ENCODE data around the gene MYOZ1. TPM values are rescaled to one million over a fixed set of nuclear protein-coding genes. Genes with fewer than 3 reads are reported as not detected.
"Not testable (repeated sequence)": the region's sequence is repeated elsewhere in the genome, so short reads cannot be mapped to it uniquely, and the experiment has no call there.

MYOZ1 gene, protein sequence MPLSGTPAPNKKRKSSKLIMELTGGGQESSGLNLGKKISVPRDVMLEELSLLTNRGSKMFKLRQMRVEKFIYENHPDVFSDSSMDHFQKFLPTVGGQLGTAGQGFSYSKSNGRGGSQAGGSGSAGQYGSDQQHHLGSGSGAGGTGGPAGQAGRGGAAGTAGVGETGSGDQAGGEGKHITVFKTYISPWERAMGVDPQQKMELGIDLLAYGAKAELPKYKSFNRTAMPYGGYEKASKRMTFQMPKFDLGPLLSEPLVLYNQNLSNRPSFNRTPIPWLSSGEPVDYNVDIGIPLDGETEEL
- total RNA-seq: 1 to 10 TPM in 1 of 4 donors, under 1 TPM in 2, not detected in 1; 0.19 to 1.2 (median 0.79) TPM

DNA sequence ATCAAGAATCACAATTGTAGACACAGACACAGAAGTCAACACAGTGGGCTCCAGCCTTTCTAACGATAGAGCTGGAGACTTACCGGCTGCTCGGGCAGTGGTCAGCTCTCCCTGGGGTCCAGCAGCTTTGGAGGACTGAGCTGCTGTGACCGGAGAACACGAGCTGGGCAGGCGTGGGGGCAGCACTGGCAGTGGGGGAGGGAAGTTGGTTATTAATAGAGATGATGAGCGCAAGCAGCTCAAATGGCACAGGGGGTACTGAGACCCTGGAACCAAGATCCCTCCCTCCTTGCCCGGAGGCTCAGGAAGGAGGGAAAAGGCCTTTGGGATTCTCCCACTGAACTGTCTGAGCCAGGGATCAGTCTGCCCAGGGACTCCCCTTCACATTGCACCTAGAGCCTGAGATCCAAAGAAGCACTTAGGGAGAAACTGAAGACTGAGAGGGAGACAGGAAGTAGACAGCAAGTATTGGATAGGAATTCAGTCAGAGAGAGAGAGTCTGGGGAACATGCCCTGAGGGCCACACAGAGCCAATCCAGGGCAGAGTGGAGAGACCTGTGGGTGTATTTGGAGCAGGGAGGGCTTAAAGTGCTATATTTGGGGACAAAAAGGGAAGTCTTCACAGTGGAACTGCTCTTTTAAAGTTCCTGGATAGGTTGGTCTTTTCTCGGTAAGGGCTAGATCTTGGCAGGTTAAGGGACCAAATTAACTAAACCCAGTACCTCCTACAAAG, at the start of gene MYOZ1:
Gene MYOZ1 (minus strand): TSS at position 147 of the 733 bp plus-strand sequence. CDS start 1,457 bp downstream, outside the sequence.
- H3K4me1 ChIP-seq: no peaks in the 10 kb centered on the region
- 71% methylated on average over 4 to 7 of the region's 9 CpGs for WGBS, 2 donors
- TF ChIP-seq, protein P1, sequence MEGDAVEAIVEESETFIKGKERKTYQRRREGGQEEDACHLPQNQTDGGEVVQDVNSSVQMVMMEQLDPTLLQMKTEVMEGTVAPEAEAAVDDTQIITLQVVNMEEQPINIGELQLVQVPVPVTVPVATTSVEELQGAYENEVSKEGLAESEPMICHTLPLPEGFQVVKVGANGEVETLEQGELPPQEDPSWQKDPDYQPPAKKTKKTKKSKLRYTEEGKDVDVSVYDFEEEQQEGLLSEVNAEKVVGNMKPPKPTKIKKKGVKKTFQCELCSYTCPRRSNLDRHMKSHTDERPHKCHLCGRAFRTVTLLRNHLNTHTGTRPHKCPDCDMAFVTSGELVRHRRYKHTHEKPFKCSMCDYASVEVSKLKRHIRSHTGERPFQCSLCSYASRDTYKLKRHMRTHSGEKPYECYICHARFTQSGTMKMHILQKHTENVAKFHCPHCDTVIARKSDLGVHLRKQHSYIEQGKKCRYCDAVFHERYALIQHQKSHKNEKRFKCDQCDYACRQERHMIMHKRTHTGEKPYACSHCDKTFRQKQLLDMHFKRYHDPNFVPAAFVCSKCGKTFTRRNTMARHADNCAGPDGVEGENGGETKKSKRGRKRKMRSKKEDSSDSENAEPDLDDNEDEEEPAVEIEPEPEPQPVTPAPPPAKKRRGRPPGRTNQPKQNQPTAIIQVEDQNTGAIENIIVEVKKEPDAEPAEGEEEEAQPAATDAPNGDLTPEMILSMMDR (IDR thresholded peaks at IDR 0.05): no peak
- no peak for TF ChIP-seq POLR2A (IDR thresholded peaks at IDR 0.05)
- no peaks in the 10 kb centered on the region for H3K9me3 ChIP-seq
- H3K36me3 ChIP-seq: no peaks in the 10 kb centered on the region
- H3K27me3 ChIP-seq: no peaks in the 10 kb centered on the region
- DNase-seq: no peak
- intact Hi-C loops (cut with DNase I): loop anchor here (2.0 kb wide), 1 partner anchor 111 kb away; no protein-coding TSS in a partner anchor
- no peak within 1 kb of the TSS for H3K4me3 ChIP-seq
- no peak within 1 kb of the TSS for H3K27ac ChIP-seq

DNA sequence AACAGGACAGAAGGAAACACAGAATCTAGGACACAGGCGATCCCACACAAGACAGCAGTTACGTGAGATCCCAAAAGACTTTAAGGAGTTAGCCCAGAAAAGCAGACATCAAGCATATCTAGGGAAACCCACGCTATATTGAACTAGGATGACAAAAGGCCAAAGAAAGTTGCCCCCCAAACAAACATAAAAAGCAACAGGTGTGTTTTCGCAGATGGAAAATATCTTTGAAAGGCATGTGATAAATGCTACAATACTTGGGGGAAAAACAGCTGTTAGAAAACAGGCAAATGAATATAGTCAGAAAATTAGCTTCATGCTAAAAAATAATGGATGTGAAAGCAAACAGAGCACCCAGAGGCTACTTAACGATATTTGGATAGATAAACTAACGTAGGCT, 49.5 kb upstream of the MYOZ1 start:
- DNase-seq; H3K27ac ChIP-seq; H3K9me3 ChIP-seq; intact Hi-C loops (cut with DNase I); H3K27me3 ChIP-seq; H3K4me1 ChIP-seq; H3K4me3 ChIP-seq: not testable (repeated sequence)
- H3K36me3 ChIP-seq: peaks cover 0 to 16% (median 0%) of the 10 kb centered on the region in 3 donors
- 90 to 97% methylated on average over 6 of the region's 6 CpGs for WGBS, 2 donors

DNA sequence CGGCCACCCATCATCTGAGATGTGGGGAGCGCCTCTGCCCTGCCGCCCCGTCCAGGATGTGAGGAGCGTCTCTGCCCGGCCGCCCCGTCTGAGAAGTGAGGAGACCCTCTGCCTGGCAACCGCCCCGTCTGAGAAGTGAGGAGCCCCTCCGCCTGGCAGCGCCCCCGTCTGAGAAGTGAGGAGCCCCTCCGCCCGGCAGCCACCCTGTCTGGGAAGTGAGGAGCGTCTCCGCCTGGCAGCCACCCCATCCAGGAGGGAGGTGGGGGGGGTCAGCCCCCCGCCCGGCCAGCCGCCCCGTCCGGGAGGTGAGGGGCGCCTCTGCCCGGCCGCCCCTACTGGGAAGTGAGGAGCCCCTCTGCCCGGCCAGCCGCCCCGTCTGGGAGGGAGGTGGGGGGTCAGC, 48.3 kb upstream of the MYOZ1 start:
- intact Hi-C loops (cut with DNase I); H3K4me3 ChIP-seq; H3K27me3 ChIP-seq; H3K4me1 ChIP-seq; DNase-seq; H3K27ac ChIP-seq; H3K9me3 ChIP-seq: not testable (repeated sequence)
- no CpG with 5 or more reads among the region's 28 CpGs for WGBS, 2 donors
- H3K36me3 ChIP-seq: peaks cover 0 to 20% (median 0%) of the 10 kb centered on the region in 3 donors

DNA sequence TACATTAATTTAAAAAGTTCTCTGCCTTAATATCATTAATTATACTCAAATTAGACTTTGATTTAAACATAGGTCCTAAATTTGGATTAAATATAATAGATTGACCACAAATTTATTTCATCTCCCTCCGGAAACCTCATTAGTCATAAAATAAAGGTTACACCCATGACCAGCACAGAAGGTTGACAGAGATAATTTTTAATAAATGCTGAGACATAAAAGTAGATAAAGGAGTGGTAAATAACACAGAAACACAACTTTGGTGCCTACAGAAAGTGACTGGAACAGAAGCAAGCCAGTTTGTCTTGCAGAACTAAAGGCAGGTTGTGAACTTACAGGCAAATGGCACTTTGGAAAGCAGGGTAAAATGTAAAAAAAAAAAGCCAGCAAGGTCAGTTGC, 46.4 kb upstream of the MYOZ1 start:
- H3K4me1 ChIP-seq; DNase-seq; H3K4me3 ChIP-seq; intact Hi-C loops (cut with DNase I); H3K27ac ChIP-seq; H3K9me3 ChIP-seq; H3K27me3 ChIP-seq: not testable (repeated sequence)
- H3K36me3 ChIP-seq: peaks cover 0 to 10% (median 0%) of the 10 kb centered on the region in 3 donors
- WGBS, 2 donors: 69 to 70% methylated on average over 1 of the region's 1 CpG

DNA sequence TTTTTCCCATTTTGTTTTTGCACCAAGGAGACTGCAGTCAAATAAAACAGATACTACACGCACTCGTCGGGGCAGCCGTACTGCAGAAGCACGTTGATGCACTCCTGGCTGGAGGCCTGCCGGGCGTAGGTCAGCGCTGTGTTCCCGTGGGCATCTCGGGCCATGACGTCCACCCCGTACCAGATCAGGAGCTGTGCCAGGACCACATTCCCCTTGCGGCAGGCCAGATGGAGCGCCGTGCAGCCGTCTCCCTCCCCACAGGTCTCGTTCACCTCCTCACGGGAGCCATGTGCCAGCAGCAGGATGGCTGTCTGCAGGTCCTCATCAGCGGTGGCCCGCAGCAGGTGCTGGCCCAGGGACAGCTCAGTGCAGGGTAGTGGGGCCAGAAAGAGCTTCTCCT, 33.3 kb upstream of the MYOZ1 start:
- WGBS, 2 donors: 100% methylated on average over 2 of the region's 20 CpGs; no CpG with 5 or more reads in 1 of the 2 donors
- DNase-seq; H3K4me1 ChIP-seq; H3K36me3 ChIP-seq; H3K27me3 ChIP-seq; H3K9me3 ChIP-seq; H3K4me3 ChIP-seq; intact Hi-C loops (cut with DNase I); H3K27ac ChIP-seq: not testable (repeated sequence)

DNA sequence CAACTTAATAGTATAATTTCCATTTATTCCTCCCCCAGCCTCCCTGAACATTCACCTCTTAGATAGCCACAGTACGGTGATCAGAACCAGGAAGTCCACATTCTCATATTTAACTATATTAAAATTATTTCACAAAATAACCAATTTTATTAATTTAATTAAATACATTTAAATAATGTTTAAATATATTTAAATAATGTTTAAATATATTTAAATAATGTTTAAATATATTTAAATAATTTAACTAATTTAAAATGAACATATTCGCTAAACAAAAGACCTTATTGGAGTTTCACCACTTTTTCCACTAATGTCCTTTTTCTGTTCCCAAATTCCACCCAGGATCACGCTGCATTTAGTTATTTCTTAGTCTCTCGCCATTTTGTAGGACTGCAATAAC, 27.1 kb upstream of the MYOZ1 start:
- intact Hi-C loops (cut with DNase I); H3K9me3 ChIP-seq; H3K36me3 ChIP-seq; H3K4me3 ChIP-seq; DNase-seq; H3K27ac ChIP-seq; H3K27me3 ChIP-seq: not testable (repeated sequence)
- 89 to 95% methylated on average over 4 of the region's 4 CpGs for WGBS, 2 donors
- H3K4me1 ChIP-seq: peaks cover 0 to 16% (median 0%) of the 10 kb centered on the region in 3 donors

DNA sequence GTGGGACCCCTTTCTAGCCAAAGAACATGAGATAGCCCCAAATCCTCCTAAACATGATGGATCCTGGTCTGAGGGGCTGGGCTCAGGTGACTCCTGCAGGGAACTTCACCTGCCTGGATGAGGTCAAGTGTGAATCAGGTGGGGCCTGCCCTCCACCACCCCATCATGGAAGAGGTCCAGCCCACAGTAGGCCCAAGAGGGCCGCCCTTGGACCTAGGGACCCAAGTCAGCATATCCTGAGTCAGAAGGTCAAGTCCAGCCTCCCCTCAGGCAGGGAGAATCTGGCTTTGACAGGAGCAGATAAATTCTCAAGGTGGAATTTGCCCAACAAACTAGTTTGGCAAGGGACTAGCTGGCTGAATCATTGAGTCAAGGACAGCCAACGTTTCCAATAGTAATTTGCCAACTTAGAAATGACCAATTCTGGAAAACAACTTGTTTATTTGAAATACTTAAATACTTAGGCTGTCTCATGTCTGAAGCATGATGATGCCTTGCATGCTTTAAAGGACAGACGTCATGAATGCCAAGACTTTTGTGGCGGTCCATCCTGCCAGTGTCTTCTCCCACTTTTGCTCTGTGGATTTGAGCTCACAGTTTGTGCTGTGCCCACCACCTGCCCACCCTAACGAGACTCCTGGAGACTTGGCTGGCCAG, 25.0 kb upstream of the MYOZ1 start:
- H3K9me3 ChIP-seq; H3K27ac ChIP-seq; H3K36me3 ChIP-seq; intact Hi-C loops (cut with DNase I); H3K4me3 ChIP-seq; H3K27me3 ChIP-seq; DNase-seq: not testable (repeated sequence)
- WGBS, 2 donors: 46 to 49% methylated on average over 3 to 4 of the region's 5 CpGs
- peaks cover 0 to 26% (median 0%) of the 10 kb centered on the region in 3 donors for H3K4me1 ChIP-seq

DNA sequence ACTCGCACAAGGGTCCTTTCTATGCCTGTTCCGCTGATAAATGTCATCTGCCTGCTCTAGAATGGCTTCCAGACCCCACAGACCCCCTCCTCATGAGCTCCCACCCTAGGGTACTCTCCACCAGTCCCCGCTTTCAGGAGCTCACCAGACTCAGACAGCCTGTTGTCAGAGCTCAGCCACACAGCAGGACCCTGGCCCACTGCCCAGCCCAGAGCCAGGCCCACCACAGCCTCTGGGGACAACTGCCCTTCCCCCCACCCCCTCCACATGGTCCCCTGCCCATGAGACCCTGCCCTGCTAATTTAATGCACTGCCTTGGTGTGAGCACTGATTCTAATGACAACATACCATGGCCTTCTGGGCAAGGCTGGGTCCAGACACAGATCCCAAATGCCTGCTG, 24.3 kb upstream of the MYOZ1 start:
- H3K27ac ChIP-seq; intact Hi-C loops (cut with DNase I); H3K9me3 ChIP-seq; DNase-seq; H3K4me3 ChIP-seq; H3K36me3 ChIP-seq; H3K27me3 ChIP-seq: not testable (repeated sequence)
- H3K4me1 ChIP-seq: peaks cover 0 to 26% (median 0%) of the 10 kb centered on the region in 3 donors
- WGBS, 2 donors: 89% methylated on average over 2 of the region's 3 CpGs; no CpG with 5 or more reads in 1 of the 2 donors
